K562 (cell line): Measurements from ENCODE around the gene MPIG6B. TPM values are rescaled to one million over a fixed set of nuclear protein-coding genes. Genes with fewer than 3 reads are reported as not detected.

Experiments used
- ATAC-seq: fragments of 200-7000 bp; cut with Tn5 transposase; 3 replicates; pipeline ENCODE4 v1.9.1; 2020; ENCODE audit warnings: moderate library complexity
- BruUV-seq: library from RNA; stranded (reverse); fragments of 400-500 nt; replicated peaks from 2 replicates; lab custom pipeline; 2021; lab: Mats Ljungman, UMichigan
- CTCF ChIA-PET: fragments of 300-600 bp; formaldehyde crosslinking; extraction: SDS; loops from one replicate; lab custom pipeline; 2021; ENCODE audit warnings: low intra/inter-chr PET ratio; lab: Yijun Ruan, JAX
- POLR2A ChIA-PET: fragments of 300-600, 350-650 bp; sonication (Branson Sonifier 250); formaldehyde crosslinking; extraction: SDS; loops from one replicate; lab custom pipeline; 2021; ENCODE audit warnings: antibody characterized with exemption, inconsistent platforms; lab: Yijun Ruan, JAX
- DNase-seq, 4 experiments: peaks; one replicate each; pipeline versions ENCODE4 v3.0.0 to v3.0.0-alpha.2; 2011 to 2018; ENCODE audit warnings: low spot score in 3 of 4, mixed read lengths in 3 of 4; ENCODE audit errors: extremely low read depth in 1 of 4
- FAIRE-seq: peaks from 2 replicates; lab custom pipeline; 2011; peaks lifted over from hg19 to GRCh38; lab: Jason Lieb, UNC
- H2AFZ ChIP-seq: 2 replicates; pipeline ENCODE4 v1.6.0; 2011; ENCODE audit warnings: low read depth, low read length, control low read depth, inconsistent platforms
- H3K27ac ChIP-seq: fragments of 200-600 bp; 3 replicates; pipeline ENCODE4 v1.8.0; 2011; ENCODE audit warnings: low read depth, mild to moderate bottlenecking, control low read depth, inconsistent platforms, low read length, moderate library complexity, mixed read lengths; ENCODE audit errors: extremely low read depth
- H3K27me3 ChIP-seq, 2 experiments: fragments of 300-600 bp in 1 of 2; 2 replicates in 1 of 2; 3 replicates in 1 of 2; pipeline versions ENCODE4 v1.6.0 to v1.8.0; 2011; ENCODE audit warnings: inconsistent platforms in 2 of 2, low read length in 2 of 2, mild to moderate bottlenecking in 1 of 2, mixed read lengths in 1 of 2, moderate library complexity in 1 of 2; ENCODE audit not compliant: control insufficient read depth in 2 of 2, insufficient read depth in 2 of 2
- H3K36me3 ChIP-seq: fragments of 300-600 bp; 3 replicates; pipeline ENCODE4 v1.8.0; 2011; ENCODE audit warnings: mild to moderate bottlenecking, low read length, inconsistent platforms; ENCODE audit not compliant: control insufficient read depth, insufficient read depth
- H3K4me1 ChIP-seq, 2 experiments: fragments of 200-600 bp in 1 of 2; replicated peaks in 1 of 2; 2 replicates in 1 of 2; 3 replicates in 1 of 2; pipeline versions ENCODE4 v1.5.1 to v1.8.0; 2011; ENCODE audit warnings: inconsistent platforms in 2 of 2, low read length in 2 of 2, mild to moderate bottlenecking in 1 of 2, mixed read lengths in 1 of 2, moderate library complexity in 1 of 2; ENCODE audit not compliant: control insufficient read depth in 2 of 2, insufficient read depth in 2 of 2
- H3K4me2 ChIP-seq: 2 replicates; pipeline ENCODE4 v1.6.1; 2011; ENCODE audit warnings: low read length, control low read depth, inconsistent platforms, mixed read lengths; ENCODE audit not compliant: insufficient read depth
- H3K4me3 ChIP-seq: fragments of 200-600 bp; sonication (generic), shearing (Covaris generic); 2 replicates; pipeline ENCODE4 v1.5.1; 2016; ENCODE audit warnings: control low read depth, inconsistent platforms
- H3K79me2 ChIP-seq: fragments of 200-600 bp; 3 replicates; pipeline ENCODE4 v1.8.0; 2011; ENCODE audit warnings: low read length, inconsistent platforms; ENCODE audit not compliant: control insufficient read depth, insufficient read depth
- H3K9ac ChIP-seq, 2 experiments: 2 replicates each; pipeline versions ENCODE4 v1.6.0 to v1.6.1; 2011; ENCODE audit warnings: low read depth in 2 of 2, low read length in 2 of 2, control low read depth in 1 of 2, inconsistent platforms in 1 of 2, mild to moderate bottlenecking in 1 of 2, mixed read lengths in 1 of 2; ENCODE audit not compliant: insufficient read depth in 1 of 2
- H3K9me1 ChIP-seq: one replicate; pipeline ENCODE4 v1.6.0; 2011; ENCODE audit warnings: inconsistent platforms, mild to moderate bottlenecking, low read length, moderate library complexity; ENCODE audit not compliant: control insufficient read depth, insufficient read depth
- H3K9me3 ChIP-seq: replicated peaks from 2 replicates; pipeline ENCODE4 v1.5.1; 2011; ENCODE audit warnings: low read depth, low read length, inconsistent platforms; ENCODE audit not compliant: control insufficient read depth, insufficient read depth
- H4K20me1 ChIP-seq: replicated peaks from 2 replicates; pipeline ENCODE4 v1.6.1; 2011; ENCODE audit warnings: low read length, inconsistent platforms, mixed read lengths; ENCODE audit not compliant: control insufficient read depth, insufficient read depth
- AFF4 ChIP-seq: sonication (generic); formaldehyde crosslinking; IDR thresholded peaks from 2 replicates; pipeline ENCODE4 v1.8.0; 2023; ENCODE audit warnings: mild to moderate bottlenecking, missing genetic modification reagents
- BHLHE40 ChIP-seq: IDR thresholded peaks from 2 replicates; pipeline ENCODE4 v1.6.1; 2011; ENCODE audit warnings: low read length, improper control_type of control experiment
- RBM25 ChIP-seq: fragments of 200-400 bp; formaldehyde crosslinking; IDR thresholded peaks from 2 replicates; pipeline ENCODE4 v1.6.1; 2018; ENCODE audit warnings: low read length, low read depth, moderate library complexity; ENCODE audit not compliant: severe bottlenecking
- ZBTB49 ChIP-seq: sonication (generic); formaldehyde crosslinking; IDR thresholded peaks from 2 replicates; pipeline ENCODE4 v1.8.0; 2022; ENCODE audit warnings: missing genetic modification reagents, mild to moderate bottlenecking, borderline replicate concordance
- ZNF507 ChIP-seq: conservative IDR thresholded peaks from 2 replicates; pipeline ENCODE4 v1.6.1; 2017; ENCODE audit warnings: missing genetic modification characterization, missing compliant biosample characterization
- ZNF639 ChIP-seq, 2 experiments: fragments of 200-800 bp in 1 of 2; sonication (Bioruptor generic) in 1 of 2; sonication (generic) in 1 of 2; formaldehyde crosslinking in 1 of 2; IDR thresholded peaks in 1 of 2; conservative IDR thresholded peaks in 1 of 2; 2 replicates each; pipeline versions ENCODE4 v1.5.0 to v1.6.1; 2016 to 2020; ENCODE audit warnings: missing compliant biosample characterization in 1 of 2, missing genetic modification characterization in 1 of 2, missing genetic modification reagents in 1 of 2
- WGBS: fragments of 100-300 bp; shearing (Covaris generic); methylation state at CpG from one replicate; pipeline ENCODE4 v1.1.6; 2016; ENCODE audit warnings: low coverage, mixed read lengths; ENCODE audit not compliant: insufficient coverage; ENCODE audit errors: missing lambda C conversion rate; 5-methylcytosine and 5-hydroxymethylcytosine counted together
- in situ Hi-C: fragments of 300-500 bp; cut with MboI; formaldehyde crosslinking; loops from 4 replicates; pipeline ENCODE4 v1.15.0; 2018; ENCODE audit warnings: inconsistent platforms, mixed read lengths
- intact Hi-C: fragments of 100-400 bp; cut with micrococcal nuclease; formaldehyde crosslinking; loops from 2 replicates; pipeline ENCODE4 v1.14.2; 2022
- polyA plus RNA-seq, 8 experiments: library from polyadenylated mRNA; depleted of rRNA in 4 of 8; stranded (reverse) in 5 of 8; unstranded in 3 of 8; fragments of >200 nt; fragmentation: Nextera tagmentation in 2 of 8; fragmentation: Illumina TruSeq in 1 of 8; extraction: Ambion mirVana in 2 of 8; extraction: Trizol in 1 of 8; gene quantifications; 2 replicates each; pipeline versions ENCODE4 v1.2.1 to v1.2.3, GENCODE V29; 2011 to 2014; ENCODE audit warnings: inconsistent platforms in 1 of 8, missing spikeins in 1 of 8
- total RNA-seq, 7 experiments: library from RNA; depleted of rRNA in 6 of 7; stranded (reverse); fragments of >200 nt in 6 of 7; fragmentation: Illumina TruSeq in 2 of 7; extraction: Trizol in 2 of 7; gene quantifications; 2 replicates each; pipeline versions ENCODE4 v1.2.1 to v1.2.3, GENCODE V29; 2011 to 2021; ENCODE audit warnings: low replicate concordance in 1 of 7

MPIG6B gene
- total and polyA plus RNA-seq, 9 of the 15 experiments (the other 6 are each of a cell fraction or from before 2014, with no cell fraction given), result 0.11 to 1.2 (median 0.28) TPM; not detected in 1

- Histone ChIP-seq H3K79me2 (no peaks in the 10 kb centered on the region; the same call in 2 of the 3 replicates), H4K20me1 (no peaks in the 10 kb centered on the region), H3K36me3 (peaks cover 91% of the 10 kb centered on the region), H3K27me3 (no peaks in the 10 kb centered on the region), H3K9me3 (no peaks in the 10 kb centered on the region), H3K9me1 (no peaks in the 10 kb centered on the region), H3K9ac (peak overlapping the region; percentile 68 to 86; a peak in 3 of 4 replicates), H3K4me1 (peaks cover 63 to 65% of the 10 kb centered on the region in 2 experiments), H2AFZ (0 out of 2 replicates have a peak overlapping the region, but pooled peaks have one; percentile 14), H3K4me2 (peak overlapping the region; percentile 82), H3K4me3 (peak overlapping the region; percentile 13; the same call in 1 of the 2 replicates), H3K27ac (peak overlapping the region; percentile 88)
- FAIRE-seq, result no peak
- ATAC-seq, result no peak
- intact Hi-C loops, result loop anchor here (2.0 kb wide), 2 partner anchors 44 to 140 kb away; no protein-coding TSS in a partner anchor
- POLR2A ChIA-PET, result interaction anchor here (0.6 to 7.1 kb wide), 44 partner anchors 12 to 498 kb away, joined by 3 to 158 read pairs (median 6); partner anchors contain the start of genes ABHD16A, APOM, BAG6 and C6orf47
- no TSS peak for BruUV-seq
- in situ Hi-C loops, result no loop called here
- no peak for DNase-seq
- CTCF ChIA-PET, result no interaction called here
- WGBS, result 31% methylated on average over 6 of the region's 6 CpGs
- TF ChIP-seq ZBTB49 (CRISPR knock-in tag) (0 out of 2 replicates have a peak, but pooled peaks have one; percentile 71), RBM25 (peak; percentile 83), ZNF639 (CRISPR knock-in tag; conservative IDR thresholded peaks at IDR 0.05 in 1 of 2, IDR thresholded peaks at IDR 0.05 in 1 of 2) (0 out of 4 replicates have a peak, but pooled peaks of 1 of the 2 experiments have one; percentile 0), BHLHE40 (0 out of 2 replicates have a peak, but pooled peaks have one; percentile 0), ZNF507 (tag) (no peak), AFF4 (0 out of 2 replicates have a peak, but pooled peaks have one; percentile 55)
Observed at GRCh38 chr6:31691078-31691463, 32.1 kb upstream of the MPIG6B start.
